SH-SY5Y (cell line): ENCODE measurements around the gene RASGRF2.

ENCODE experiments used
- GATA2 ChIP-seq: IDR thresholded peaks from 2 replicates; pipeline ENCODE4 v1.6.1; 2011; ENCODE audit warnings: mild to moderate bottlenecking, low read depth, low read length
- GATA3 ChIP-seq: IDR thresholded peaks from 2 replicates; pipeline ENCODE4 v1.6.1; 2011; ENCODE audit warnings: low read depth, mild to moderate bottlenecking, low read length, moderate library complexity

The RASGRF2 gene

DNA sequence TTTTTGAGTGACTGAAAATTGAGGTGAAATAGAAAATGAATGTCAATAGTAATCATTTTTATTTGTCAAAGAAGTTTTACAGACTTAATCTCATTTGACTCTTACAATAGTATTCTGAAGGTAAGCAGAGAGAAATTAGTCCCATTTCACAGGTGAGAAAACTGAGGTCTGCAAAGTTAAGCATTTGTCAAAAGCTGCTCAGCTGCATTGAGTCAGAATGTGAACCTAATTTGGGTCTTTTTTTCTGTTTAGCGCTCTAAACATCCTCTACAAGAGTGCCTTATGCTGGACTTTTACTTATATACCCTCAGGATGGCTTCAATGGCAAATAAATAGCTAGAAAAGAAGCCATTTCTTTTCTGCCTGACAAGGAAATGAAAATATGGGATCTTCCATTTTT is 135.7 kb downstream of the RASGRF2 start:
- no peak for TF ChIP-seq GATA3

DNA sequence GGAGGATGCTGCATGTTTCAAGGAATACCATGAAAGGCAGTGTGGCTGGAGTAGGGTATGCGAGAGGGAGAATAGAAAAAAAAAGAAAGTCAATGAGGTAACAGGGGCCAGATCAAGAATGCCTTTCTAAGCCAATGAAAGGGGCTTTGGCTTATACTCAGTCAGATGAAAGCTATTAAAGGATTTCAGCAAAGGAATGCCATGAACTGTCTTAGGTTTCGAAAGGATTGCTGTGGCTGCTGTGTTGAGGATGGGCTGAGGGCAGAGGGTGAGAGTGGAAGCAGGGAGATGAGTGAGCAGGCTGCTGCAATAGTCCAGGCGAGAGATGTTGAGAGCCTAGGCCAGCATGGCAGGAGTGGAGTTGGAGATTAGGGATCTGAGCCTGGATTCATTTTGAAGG is 137.6 kb downstream of the RASGRF2 start:
- no peak for TF ChIP-seq GATA2
- no peak for TF ChIP-seq GATA3

DNA sequence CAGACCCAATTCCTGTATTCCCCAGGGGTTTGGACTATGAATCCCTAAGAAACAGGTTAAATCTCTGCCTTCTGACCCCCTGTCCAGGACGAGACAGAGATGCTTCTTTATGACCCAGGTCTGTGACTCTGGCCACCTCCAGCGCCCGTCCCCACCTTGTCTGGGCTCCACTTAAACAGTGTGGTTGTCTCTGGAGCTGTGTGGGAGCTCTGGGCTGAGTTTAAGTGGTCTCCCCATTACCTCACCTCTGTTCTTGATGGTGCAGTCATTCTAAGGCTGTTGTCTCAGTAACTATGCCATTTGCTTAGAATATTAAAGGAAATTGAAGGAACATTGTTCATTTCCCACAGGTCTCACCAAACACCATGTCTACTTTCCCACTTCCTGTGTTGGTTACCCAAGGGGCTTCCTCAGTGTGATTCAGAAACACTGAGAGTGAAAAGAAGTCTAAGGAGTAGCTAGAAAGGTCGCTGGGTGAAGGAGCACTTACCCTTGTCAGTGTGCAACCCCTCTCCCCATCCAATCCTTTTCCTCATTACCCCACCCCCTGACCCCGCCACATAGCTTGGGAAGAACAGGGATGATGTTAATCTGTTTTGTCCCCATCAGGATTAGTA is 145.2 kb downstream of the RASGRF2 start:
- TF ChIP-seq GATA2 (no peak), GATA3 (no peak)

DNA sequence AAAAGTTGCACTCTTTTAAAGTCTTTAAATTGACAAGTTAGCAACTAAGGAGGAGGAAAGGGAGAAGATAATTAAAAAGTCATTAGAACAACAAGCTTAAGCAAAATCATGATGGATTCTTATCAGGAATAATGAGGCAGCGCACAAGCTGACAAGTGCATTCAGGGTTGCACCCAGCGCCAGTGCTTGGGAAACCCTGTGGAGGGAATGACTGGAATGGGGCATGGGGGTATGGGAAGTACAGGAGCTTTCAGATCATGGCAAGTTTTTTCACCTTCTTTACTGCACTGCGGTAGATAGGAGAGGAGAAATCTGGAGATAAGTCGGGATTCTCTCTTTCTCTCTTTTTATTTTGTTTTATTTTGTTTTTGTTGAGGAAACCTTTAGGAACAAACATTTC is 155.1 kb downstream of the RASGRF2 start:
- TF ChIP-seq GATA3 (no peak), GATA2 (no peak)

DNA sequence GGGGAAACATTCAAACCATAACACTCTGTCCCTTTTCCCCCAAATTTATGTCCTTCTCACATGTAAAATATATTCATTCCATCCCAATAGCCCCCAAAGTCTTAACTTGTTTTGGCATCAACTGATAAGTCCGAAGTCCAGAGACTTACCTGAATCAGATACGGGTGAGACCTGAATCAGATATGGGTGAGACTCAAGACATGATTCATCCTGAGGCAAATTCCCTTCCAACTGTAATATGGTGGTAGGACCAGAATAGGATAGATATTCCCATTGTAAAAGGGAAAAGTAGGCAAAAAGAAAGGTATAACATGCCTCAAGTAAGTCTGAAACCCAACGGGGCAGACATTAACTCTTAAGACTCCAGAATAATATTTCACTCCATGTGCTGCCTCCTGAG is 157.4 kb downstream of the RASGRF2 start:
- TF ChIP-seq GATA3 (no peak), GATA2 (no peak)

DNA sequence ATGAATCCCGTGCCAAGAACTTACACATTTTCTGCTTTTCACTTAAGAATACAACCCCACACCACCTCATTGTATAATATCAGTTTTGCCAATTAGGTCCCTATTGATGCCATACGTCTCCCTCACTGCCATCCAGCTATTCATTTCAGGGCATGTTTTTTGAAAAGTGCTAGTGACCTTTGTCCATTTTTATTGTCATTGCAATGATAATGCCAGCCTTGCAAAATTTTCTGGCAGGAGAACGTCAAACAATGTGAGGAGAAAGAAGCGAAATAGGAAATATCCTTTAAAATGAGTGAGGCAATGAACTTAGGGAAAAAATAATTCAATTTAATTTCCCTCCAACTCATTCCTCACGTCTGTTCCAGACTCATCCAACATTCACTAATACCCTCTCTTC is 161.1 kb downstream of the RASGRF2 start:
- TF ChIP-seq GATA3 (no peak), GATA2 (no peak)

DNA sequence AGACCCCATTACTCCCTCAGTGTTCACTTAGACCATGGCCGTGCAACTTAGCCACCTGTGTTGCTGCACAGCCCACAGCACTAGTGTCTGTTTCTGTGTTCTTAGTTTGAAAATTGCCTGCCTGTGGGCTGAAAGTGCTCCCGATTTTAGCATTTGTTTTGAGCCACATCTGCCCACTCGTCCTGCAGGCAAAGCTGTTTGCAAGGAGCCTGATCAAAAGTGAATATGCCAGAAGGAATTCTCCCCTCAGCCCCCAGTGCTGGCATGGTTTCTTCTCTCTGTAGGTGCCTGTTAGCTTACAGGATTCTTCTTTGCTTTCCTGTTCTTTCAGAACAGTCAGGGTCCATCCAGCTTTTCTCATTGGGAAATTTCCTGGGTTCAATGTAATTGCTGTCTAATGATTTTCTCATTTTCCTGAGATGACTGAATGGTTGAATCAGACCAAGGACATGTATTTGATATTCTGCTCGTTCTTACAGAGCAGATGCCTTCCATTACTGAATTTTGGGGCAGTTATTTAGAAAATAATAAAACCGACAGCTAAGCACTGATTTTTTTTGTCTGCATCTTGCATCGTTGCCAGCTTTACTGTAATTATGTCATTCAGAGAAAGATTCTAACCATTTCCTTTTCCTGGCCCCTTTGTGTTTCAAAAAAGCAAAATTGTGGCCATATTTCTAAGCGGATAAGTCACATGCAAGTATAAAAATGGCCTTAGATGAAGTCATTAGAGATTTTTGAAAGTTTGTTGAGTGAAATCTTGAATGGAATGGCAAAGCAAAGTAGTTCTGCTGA is 161.9 kb downstream of the RASGRF2 start:
- TF ChIP-seq GATA3 (no peak), GATA2 (no peak)

DNA sequence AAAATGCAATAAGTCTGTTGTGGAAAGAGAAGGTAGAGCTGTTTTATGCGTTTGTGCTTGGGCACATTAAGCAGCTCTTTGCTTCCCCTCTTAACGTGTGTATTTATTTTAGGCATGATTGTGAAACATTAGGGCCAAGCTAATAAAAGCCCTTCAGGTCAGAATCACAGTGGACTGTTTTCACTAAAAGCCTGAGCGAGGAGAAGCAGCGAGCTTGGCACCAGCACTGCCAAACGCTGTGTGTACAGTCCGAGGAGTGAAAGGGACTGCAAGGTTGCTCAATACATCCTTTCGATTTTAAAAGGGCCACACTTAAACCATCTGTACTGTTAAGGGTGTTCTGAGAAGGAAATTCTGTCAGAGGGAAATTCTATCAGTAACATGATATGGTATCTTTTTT is 165.8 kb downstream of the RASGRF2 start:
- TF ChIP-seq GATA3 (no peak), GATA2 (no peak)

DNA sequence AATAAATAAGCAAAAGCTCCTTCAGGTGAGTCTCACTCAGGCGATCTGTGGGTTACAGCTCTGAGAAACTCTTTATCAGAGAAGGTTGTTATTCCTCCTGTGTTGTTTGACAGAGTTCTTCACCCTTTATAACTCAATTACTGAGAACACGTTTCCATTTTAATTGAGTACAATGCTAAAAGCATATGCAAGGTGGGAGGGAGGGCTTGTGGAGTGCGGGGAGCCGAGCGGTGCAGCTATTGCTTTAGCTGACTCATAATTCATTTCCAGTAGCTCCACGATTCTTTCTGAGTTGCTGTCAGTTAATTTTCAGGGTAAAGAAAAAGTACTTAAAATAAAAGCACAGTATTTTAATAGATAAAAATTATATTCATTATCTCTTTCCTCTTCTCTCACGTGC is 168.3 kb downstream of the RASGRF2 start:
- TF ChIP-seq GATA3 (no peak), GATA2 (no peak)

DNA sequence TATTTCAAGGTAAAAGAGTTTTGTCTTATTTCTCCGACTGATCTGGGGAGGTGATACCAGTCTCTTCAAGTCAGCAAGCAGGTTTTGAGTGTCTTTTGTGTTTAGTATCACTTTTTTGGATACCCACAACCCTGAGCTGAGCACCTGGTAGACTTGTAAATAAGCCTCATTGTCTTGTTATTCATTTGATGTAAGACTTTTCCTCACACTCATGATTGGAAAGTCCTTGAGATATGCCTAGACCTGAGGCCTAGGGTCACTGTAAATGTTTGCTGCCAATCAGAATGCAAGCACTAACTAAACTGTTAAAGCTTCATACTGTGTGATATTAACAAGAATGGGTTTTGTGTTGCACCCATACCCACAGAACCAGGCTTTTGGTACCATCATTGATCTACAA is 172.2 kb downstream of the RASGRF2 start:
- TF ChIP-seq GATA2 = no peak
- TF ChIP-seq GATA3 = no peak

DNA sequence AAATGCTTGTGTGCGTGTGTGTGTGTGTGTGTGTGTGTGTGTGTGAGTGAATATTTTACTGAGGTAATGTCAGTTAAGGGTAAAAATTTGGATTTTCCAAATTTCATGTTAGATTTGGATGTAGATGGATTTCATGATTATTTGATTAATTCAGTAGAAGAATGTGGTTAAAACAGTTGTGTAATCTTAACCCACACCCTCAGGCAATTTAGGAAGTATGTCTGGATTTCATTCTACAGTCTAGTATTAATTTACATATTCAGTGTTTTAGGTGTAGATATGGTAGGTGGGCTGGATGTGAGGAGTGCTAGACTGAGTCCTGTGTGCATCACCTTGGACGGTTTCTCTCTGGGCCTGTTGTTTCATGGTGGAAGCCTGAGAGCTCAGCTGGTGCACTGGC is 173.9 kb downstream of the RASGRF2 start:
- TF ChIP-seq GATA3 (no peak), GATA2 (no peak)

DNA sequence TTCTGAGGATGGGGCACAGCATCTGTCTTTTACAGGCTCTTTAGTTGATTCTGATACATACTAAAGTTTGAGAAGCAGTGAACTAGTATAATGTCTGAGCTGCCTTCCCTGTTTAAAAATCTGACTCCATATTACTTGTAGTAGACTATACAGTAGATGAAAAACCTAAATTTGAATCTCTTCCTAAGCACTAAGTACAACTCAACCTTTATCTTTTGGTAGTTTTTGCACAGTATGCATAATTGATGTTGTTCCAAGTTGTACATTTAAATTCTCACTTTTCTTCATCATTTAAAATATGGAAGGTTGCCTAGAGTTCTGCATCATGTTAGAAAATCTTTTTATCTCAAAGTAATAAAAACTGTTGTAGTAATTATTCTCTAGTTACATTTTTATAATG is 174.4 kb downstream of the RASGRF2 start:
- no peak for TF ChIP-seq GATA3
- TF ChIP-seq GATA2 = no peak

DNA sequence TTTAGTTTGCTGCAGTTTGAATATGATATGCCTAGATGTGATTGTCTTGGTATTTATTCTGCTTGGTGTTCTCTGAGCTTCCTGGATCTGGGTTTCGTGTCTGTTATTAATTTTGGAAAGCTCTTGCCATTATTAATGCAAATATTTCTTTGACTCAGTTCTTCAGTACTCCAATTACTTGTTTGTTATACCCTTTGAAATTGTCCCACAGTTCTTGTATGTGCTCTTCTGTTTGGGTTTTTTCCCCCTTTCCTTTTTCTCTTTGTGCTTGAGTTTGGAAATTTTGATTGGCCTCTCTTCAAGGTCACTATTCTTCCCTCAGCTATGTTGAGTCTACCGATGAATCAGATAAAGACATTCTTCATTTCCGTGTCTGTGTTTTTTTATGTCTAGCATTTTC is 176.4 kb downstream of the RASGRF2 start:
- TF ChIP-seq GATA2 (no peak), GATA3 (no peak)

DNA sequence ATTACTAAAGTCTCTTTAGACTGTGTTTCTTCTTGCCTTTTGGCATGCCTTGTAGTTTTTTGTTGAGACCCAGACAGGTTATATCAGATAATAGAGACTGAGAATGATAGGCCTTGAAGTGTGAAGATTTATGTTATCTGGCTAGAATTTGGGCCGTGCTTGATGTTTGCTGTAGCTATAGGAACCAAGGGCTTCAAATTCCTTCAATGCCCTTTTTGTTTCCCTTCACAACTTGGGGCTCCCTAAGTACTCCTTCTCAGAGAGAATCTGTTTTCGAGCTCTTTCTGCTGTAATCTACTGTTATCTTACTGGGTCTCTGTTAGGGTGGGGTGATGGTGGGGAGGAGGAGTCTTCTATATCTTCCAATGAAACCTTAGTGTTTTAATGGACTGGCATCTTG is 177.7 kb downstream of the RASGRF2 start:
- TF ChIP-seq GATA2 = no peak
- TF ChIP-seq GATA3 = no peak

DNA sequence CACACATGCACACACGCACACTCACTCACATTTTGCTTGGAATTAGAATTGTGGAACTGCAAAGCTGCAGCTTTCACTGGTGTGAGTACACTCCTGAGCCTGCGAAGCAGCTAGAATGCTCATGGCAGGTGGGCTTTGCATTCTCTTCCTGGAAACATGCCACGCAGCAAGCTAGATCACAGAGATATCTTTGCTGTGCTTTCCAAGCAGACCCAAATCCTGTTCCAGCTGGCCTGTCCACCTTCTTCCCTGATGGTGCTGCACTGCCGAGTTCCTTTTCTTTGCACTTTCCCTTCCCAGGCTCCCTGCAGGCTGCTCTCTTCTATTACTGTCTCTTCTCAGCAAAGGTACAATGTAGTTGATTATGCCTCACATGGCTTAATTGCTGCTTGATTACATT is 180.3 kb downstream of the RASGRF2 start:
- TF ChIP-seq GATA3 (peak; percentile 92), GATA2 (peak; percentile 98)

DNA sequence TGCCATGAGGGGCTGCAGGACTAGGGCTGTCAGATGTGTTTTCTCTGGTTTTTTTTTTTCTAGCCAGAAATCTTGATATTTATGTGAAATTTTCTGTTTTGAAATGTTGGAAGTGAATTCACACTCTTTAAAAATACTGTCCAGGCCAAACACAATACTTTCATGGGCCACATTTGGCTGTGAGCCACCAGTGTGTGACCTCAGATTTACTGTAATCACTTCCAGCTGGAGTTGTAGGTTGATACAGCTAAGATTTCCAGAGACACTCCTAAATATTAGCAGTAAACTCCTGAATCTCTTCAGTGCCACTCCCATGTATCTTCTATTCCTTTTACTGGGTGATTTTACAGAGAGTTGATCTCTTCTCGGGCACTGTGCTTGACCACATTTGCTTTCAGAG is 180.8 kb downstream of the RASGRF2 start:
- no peak for TF ChIP-seq GATA3

DNA sequence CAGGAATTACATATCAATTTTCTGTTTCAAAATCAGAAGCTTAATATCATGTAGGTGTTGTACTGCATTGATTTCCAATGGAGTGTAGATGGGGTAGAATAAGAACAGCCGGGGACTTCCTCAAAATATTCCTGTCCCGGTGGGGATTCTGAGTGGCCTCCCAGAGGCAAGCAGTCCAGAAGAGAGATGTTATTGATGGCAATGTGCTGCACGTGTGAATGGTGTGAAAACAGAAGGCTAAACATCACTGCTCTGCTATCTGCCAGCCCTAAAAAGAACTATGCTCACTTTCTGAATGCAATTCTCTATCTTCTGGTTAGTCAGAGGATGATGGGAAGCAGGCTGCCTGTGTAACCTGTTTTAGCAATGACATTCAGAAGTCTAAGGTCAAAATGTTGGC is 181.9 kb downstream of the RASGRF2 start:
- TF ChIP-seq GATA3 (no peak), GATA2 (no peak)
